Measurements from ENCODE around the gene RPS5. TPM values are rescaled to one million over a fixed set of nuclear protein-coding genes. Genes with fewer than 3 reads are reported as not detected.

The RPS5 gene
- polyA plus RNA-seq, 1 donor (not counting 4 experiments of a cell fraction or from before 2014, with no cell fraction given): 2,056 TPM

- Histone ChIP-seq H3K4me2 (ENCODE audit: control insufficient read depth, extremely low read depth, insufficient read depth, low read depth, low read length) (no peak overlapping the region), H3K27me3 (ENCODE audit: control insufficient read depth, extremely low read depth, insufficient read depth, low read length) (no peaks in the 10 kb centered on the region), H3K9ac (ENCODE audit: control insufficient read depth, extremely low read depth, insufficient read depth, low read length) (no peak overlapping the region), H3K4me3 (ENCODE audit: control insufficient read depth in 2 of 3, extremely low read depth in 1 of 3, insufficient read depth in 2 of 3, low read depth in 1 of 3, low read length in 3 of 3) (no peak overlapping the region), H3K36me3 (ENCODE audit: control insufficient read depth in 2 of 2, extremely low read depth in 1 of 2, insufficient read depth in 2 of 2, low read length in 2 of 2) (peaks cover 12 to 16% of the 10 kb centered on the region in 2 experiments), H3K27ac (ENCODE audit: control insufficient read depth, insufficient read depth, low read length) (no peak overlapping the region), H3K4me1 (ENCODE audit: control insufficient read depth, extremely low read depth, insufficient read depth, low read length) (peaks cover 39% of the 10 kb centered on the region), H3K9me1 (ENCODE audit: control insufficient read depth, extremely low read depth, insufficient read depth, low read length) (peaks cover 5% of the 10 kb centered on the region), H3K79me2 (ENCODE audit: control insufficient read depth, insufficient read depth, low read length) (peaks cover 11% of the 10 kb centered on the region), H4K20me1 (ENCODE audit: control insufficient read depth, extremely low read depth, insufficient read depth, low read length) (peaks cover 21% of the 10 kb centered on the region), H2AFZ (ENCODE audit: control insufficient read depth, low read length) (no peak overlapping the region), H3K9me3 (ENCODE audit: control insufficient read depth, low read depth, low read length) (no peaks in the 10 kb centered on the region)
- no peak for FAIRE-seq
- no peak for TF ChIP-seq CTCF (optimal IDR thresholded peaks at IDR 0.05 in 1 of 3, IDR thresholded peaks at IDR 0.05 in 1 of 3, conservative IDR thresholded peaks at IDR 0.05 in 1 of 3; ENCODE audit: extremely low read depth in 1 of 3, insufficient read depth in 2 of 3, low read length in 3 of 3)
- TF ChIP-seq EZH2 (IDR thresholded peaks at IDR 0.05; ENCODE audit: low read length): no peak
- no peak for DNase-seq (ENCODE audit: low read depth, low spot score)
- dilution Hi-C loops (cut with MboI; ENCODE audit: extremely low pct_ligation_motif_present, low sequenced_read_pairs): no loop called here
These were observed 11.0 kb downstream of the RPS5 start for GRCh38 chr19:58398087-58398486.

- H3K9ac ChIP-seq (ENCODE audit: control insufficient read depth, extremely low read depth, insufficient read depth, low read length): no peak overlapping the region
- H3K9me3 ChIP-seq (ENCODE audit: control insufficient read depth, low read depth, low read length): no peaks in the 10 kb centered on the region
- H3K9me1 ChIP-seq (ENCODE audit: control insufficient read depth, extremely low read depth, insufficient read depth, low read length): peaks cover 5% of the 10 kb centered on the region
- H2AFZ ChIP-seq (ENCODE audit: control insufficient read depth, low read length): no peak overlapping the region
- TF ChIP-seq EZH2 (IDR thresholded peaks at IDR 0.05; ENCODE audit: low read length): no peak
- no peak for TF ChIP-seq CTCF (optimal IDR thresholded peaks at IDR 0.05 in 1 of 3, IDR thresholded peaks at IDR 0.05 in 1 of 3, conservative IDR thresholded peaks at IDR 0.05 in 1 of 3; ENCODE audit: extremely low read depth in 1 of 3, insufficient read depth in 2 of 3, low read length in 3 of 3)
- DNase-seq (ENCODE audit: low read depth, low spot score) (no peak), FAIRE-seq (no peak)
- no peaks in the 10 kb centered on the region for H3K27me3 ChIP-seq (ENCODE audit: control insufficient read depth, extremely low read depth, insufficient read depth, low read length)
- H3K27ac ChIP-seq (ENCODE audit: control insufficient read depth, insufficient read depth, low read length): no peak overlapping the region
- dilution Hi-C loops (cut with MboI; ENCODE audit: extremely low pct_ligation_motif_present, low sequenced_read_pairs): no loop called here
- H3K79me2 ChIP-seq (ENCODE audit: control insufficient read depth, insufficient read depth, low read length): peaks cover 7% of the 10 kb centered on the region
- peaks cover 19% of the 10 kb centered on the region for H4K20me1 ChIP-seq (ENCODE audit: control insufficient read depth, extremely low read depth, insufficient read depth, low read length)
- H3K4me1 ChIP-seq (ENCODE audit: control insufficient read depth, extremely low read depth, insufficient read depth, low read length): peaks cover 34% of the 10 kb centered on the region
- H3K4me3 ChIP-seq (ENCODE audit: control insufficient read depth in 2 of 3, extremely low read depth in 1 of 3, insufficient read depth in 2 of 3, low read depth in 1 of 3, low read length in 3 of 3): no peak overlapping the region
- no peak overlapping the region for H3K4me2 ChIP-seq (ENCODE audit: control insufficient read depth, extremely low read depth, insufficient read depth, low read depth, low read length)
- H3K36me3 ChIP-seq (ENCODE audit: control insufficient read depth in 2 of 2, extremely low read depth in 1 of 2, insufficient read depth in 2 of 2, low read length in 2 of 2): peaks cover 10 to 11% of the 10 kb centered on the region in 2 experiments
These were observed 11.5 kb downstream of the RPS5 start for GRCh38 chr19:58398545-58398944.

Data from keratinocyte (primary cell).